Fibroblast of lung (primary cell): ENCODE results near the gene PCDHGA11. TPM values are rescaled to one million over a fixed set of nuclear protein-coding genes. Genes with fewer than 3 reads are reported as not detected.
"Not testable (repeated sequence)": the region's sequence is repeated elsewhere in the genome, so short reads cannot be mapped to it uniquely, and the experiment has no call there.

Experiments used
- DNase-seq, 2 donors: peaks; one replicate each; pipeline versions ENCODE4 v3.0.0 to v3.0.0-alpha.2; 2010; ENCODE audit warnings: low read depth in 2 of 2
- H2AFZ ChIP-seq: 2 replicates; pipeline ENCODE4 v1.5.1; 2012; ENCODE audit warnings: low read length, control low read depth, inconsistent platforms
- H3K27ac ChIP-seq: 2 replicates; pipeline ENCODE4 v1.5.1; 2011; ENCODE audit warnings: low read length, control low read depth; ENCODE audit not compliant: insufficient read depth
- H3K27me3 ChIP-seq: 2 replicates; pipeline ENCODE4 v1.5.1; 2011; ENCODE audit warnings: mild to moderate bottlenecking, low read length; ENCODE audit not compliant: control insufficient read depth, insufficient read depth
- H3K36me3 ChIP-seq: 2 replicates; pipeline ENCODE4 v1.5.1; 2011; ENCODE audit warnings: low read length; ENCODE audit not compliant: control insufficient read depth, insufficient read depth
- H3K4me1 ChIP-seq: 2 replicates; pipeline ENCODE4 v1.5.1; 2011; ENCODE audit warnings: low read length; ENCODE audit not compliant: control insufficient read depth, insufficient read depth; ENCODE audit errors: extremely low read depth
- H3K4me2 ChIP-seq: 2 replicates; pipeline ENCODE4 v1.5.1; 2011; ENCODE audit warnings: low read length, control low read depth; ENCODE audit not compliant: insufficient read depth; ENCODE audit errors: extremely low read depth
- H3K4me3 ChIP-seq, 4 experiments: fragments of 200-600 bp in 1 of 4; sonication (generic) in 1 of 4; replicated peaks in 1 of 4; 2 replicates each; pipeline ENCODE4 v1.5.1; 2011 to 2016; ENCODE audit warnings: low read length in 4 of 4, low read depth in 3 of 4, mild to moderate bottlenecking in 3 of 4, control low read depth in 2 of 4, inconsistent platforms in 1 of 4, mixed read lengths in 1 of 4; ENCODE audit not compliant: insufficient read depth in 1 of 4; ENCODE audit errors: control extremely low read depth in 1 of 4
- H3K79me2 ChIP-seq: 2 replicates; pipeline ENCODE4 v1.5.1; 2012; ENCODE audit warnings: mild to moderate bottlenecking, low read length, inconsistent platforms; ENCODE audit not compliant: control insufficient read depth, insufficient read depth
- H3K9ac ChIP-seq: 2 replicates; pipeline ENCODE4 v1.5.1; 2011; ENCODE audit warnings: mild to moderate bottlenecking, low read length, control low read depth; ENCODE audit not compliant: insufficient read depth
- H3K9me3 ChIP-seq: 2 replicates; pipeline ENCODE4 v1.5.1; 2012; ENCODE audit warnings: low read depth, low read length; ENCODE audit not compliant: control insufficient read depth, insufficient read depth
- H4K20me1 ChIP-seq: 2 replicates; pipeline ENCODE4 v1.5.1; 2011; ENCODE audit warnings: low read length; ENCODE audit not compliant: control insufficient read depth, insufficient read depth; ENCODE audit errors: extremely low read depth
- EZH2 ChIP-seq: IDR thresholded peaks from 2 replicates; pipeline ENCODE4 v1.5.1; 2012; ENCODE audit warnings: low read length, control low read depth, mild to moderate bottlenecking; ENCODE audit errors: missing control alignments
- polyA plus RNA-seq, 2 donors: library from polyadenylated mRNA; depleted of rRNA in 1 of 2; stranded (reverse) in 1 of 2; unstranded in 1 of 2; fragments of >200 nt; gene quantifications; 2 replicates each; pipeline ENCODE4 v1.2.1, GENCODE V29; 2011 to 2012; ENCODE audit warnings: missing spikeins in 1 of 2
- total RNA-seq: library from RNA; depleted of rRNA; stranded (reverse); fragments of >200 nt; gene quantifications from 2 replicates; pipeline ENCODE4 v1.2.1, GENCODE V29; 2014
- TF ChIP-seq, protein P1 (sequence below), 2 donors: IDR thresholded peaks in 1 of 2; conservative IDR thresholded peaks in 1 of 2; 1 replicate in 1 of 2; 2 replicates in 1 of 2; pipeline ENCODE4 v1.5.1; 2011 to 2012; ENCODE audit warnings: low read length in 2 of 2, control low read depth in 1 of 2, inconsistent platforms in 1 of 2, low read depth in 1 of 2, mild to moderate bottlenecking in 1 of 2

PCDHGA11 gene
- total and polyA plus RNA-seq, 2 donors (not counting 1 experiment from before 2014, with no cell fraction given) = 4.7 to 8.6 TPM

DNA sequence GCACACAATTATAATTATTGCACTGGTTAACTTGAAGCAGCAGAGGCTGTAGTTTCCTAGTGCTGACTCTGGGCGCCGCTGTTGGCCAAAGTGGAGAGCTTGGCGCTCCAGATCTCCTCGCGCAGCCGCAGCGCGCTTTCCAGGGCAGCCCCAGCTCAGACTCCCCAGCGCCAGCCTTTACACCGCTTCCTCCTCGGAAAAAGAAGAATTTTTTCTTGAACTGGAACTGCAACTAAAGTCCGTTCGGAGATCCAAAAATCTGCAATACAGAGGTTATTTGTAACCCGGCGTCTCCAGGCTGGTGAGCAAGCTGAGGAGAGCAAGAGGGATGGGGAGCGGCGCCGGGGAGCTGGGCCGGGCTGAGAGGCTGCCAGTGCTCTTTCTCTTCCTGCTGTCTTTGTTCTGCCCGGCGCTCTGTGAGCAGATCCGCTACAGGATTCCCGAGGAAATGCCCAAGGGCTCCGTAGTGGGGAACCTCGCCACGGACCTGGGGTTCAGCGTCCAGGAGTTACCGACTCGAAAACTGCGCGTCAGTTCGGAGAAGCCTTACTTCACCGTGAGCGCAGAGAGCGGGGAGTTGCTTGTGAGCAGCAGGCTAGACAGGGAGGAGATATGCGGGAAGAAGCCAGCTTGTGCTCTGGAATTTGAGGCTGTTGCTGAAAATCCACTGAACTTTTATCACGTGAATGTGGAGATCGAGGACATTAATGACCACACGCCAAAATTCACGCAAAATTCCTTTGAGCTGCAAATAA lies 33.1 kb upstream of the PCDHGA11 start, which contains the start of gene PCDHGB4:
TSS of gene PCDHGB4 (plus strand) at position 142 of the 755 bp plus-strand sequence. CDS start at position 329, 187 bp downstream.
- H3K27me3 ChIP-seq, H3K4me2 ChIP-seq, H3K36me3 ChIP-seq, H3K79me2 ChIP-seq, H2AFZ ChIP-seq, H3K9ac ChIP-seq, H3K9me3 ChIP-seq, H4K20me1 ChIP-seq, H3K27ac ChIP-seq, H3K4me1 ChIP-seq: not testable (repeated sequence)
- H3K4me3 ChIP-seq = peak within 1 kb of the TSS in 2 of 4 experiments; percentile 45 to 53
- peak; percentile 46 to 56 for DNase-seq
- TF ChIP-seq, protein P1, sequence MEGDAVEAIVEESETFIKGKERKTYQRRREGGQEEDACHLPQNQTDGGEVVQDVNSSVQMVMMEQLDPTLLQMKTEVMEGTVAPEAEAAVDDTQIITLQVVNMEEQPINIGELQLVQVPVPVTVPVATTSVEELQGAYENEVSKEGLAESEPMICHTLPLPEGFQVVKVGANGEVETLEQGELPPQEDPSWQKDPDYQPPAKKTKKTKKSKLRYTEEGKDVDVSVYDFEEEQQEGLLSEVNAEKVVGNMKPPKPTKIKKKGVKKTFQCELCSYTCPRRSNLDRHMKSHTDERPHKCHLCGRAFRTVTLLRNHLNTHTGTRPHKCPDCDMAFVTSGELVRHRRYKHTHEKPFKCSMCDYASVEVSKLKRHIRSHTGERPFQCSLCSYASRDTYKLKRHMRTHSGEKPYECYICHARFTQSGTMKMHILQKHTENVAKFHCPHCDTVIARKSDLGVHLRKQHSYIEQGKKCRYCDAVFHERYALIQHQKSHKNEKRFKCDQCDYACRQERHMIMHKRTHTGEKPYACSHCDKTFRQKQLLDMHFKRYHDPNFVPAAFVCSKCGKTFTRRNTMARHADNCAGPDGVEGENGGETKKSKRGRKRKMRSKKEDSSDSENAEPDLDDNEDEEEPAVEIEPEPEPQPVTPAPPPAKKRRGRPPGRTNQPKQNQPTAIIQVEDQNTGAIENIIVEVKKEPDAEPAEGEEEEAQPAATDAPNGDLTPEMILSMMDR (conservative IDR thresholded peaks at IDR 0.05 in 1 of 2, IDR thresholded peaks at IDR 0.05 in 1 of 2; ENCODE audit: low read depth in 1 of 2, low read length in 2 of 2) = peak; percentile 37 to 53

GRCh38 chr5:141388661-141389060 lies 32.2 kb upstream of the PCDHGA11 start:
- Histone ChIP-seq H3K79me2 (no peaks in the 10 kb centered on the region), H3K4me1 (no peaks in the 10 kb centered on the region), H3K9me3 (peaks cover 5% of the 10 kb centered on the region), H3K9ac (no peak overlapping the region), H3K4me2 (no peak overlapping the region), H3K27ac (no peak overlapping the region), H4K20me1 (no peaks in the 10 kb centered on the region), H3K4me3 (no peak overlapping the region), H3K27me3 (no peaks in the 10 kb centered on the region), H2AFZ (no peak overlapping the region), H3K36me3 (no peaks in the 10 kb centered on the region)
- no peak for TF ChIP-seq EZH2
- TF ChIP-seq, protein P1 (conservative IDR thresholded peaks at IDR 0.05 in 1 of 2, IDR thresholded peaks at IDR 0.05 in 1 of 2; ENCODE audit: low read depth in 1 of 2, low read length in 2 of 2) = no peak
- no peak for DNase-seq

- no peak for DNase-seq
- Histone ChIP-seq H3K9me3 (peaks cover 6% of the 10 kb centered on the region), H3K9ac (no peak overlapping the region), H3K4me2 (no peak overlapping the region), H3K79me2 (no peaks in the 10 kb centered on the region), H2AFZ (no peak overlapping the region), H3K36me3 (no peaks in the 10 kb centered on the region), H3K27me3 (no peaks in the 10 kb centered on the region), H4K20me1 (no peaks in the 10 kb centered on the region), H3K4me3 (no peak overlapping the region), H3K4me1 (no peaks in the 10 kb centered on the region), H3K27ac (no peak overlapping the region)
- TF ChIP-seq, protein P1 (conservative IDR thresholded peaks at IDR 0.05 in 1 of 2, IDR thresholded peaks at IDR 0.05 in 1 of 2; ENCODE audit: low read depth in 1 of 2, low read length in 2 of 2) = no peak
- TF ChIP-seq EZH2 = no peak
These were observed 31.5 kb upstream of the PCDHGA11 start for GRCh38 chr5:141389153-141390042.
